ENCODE results near the gene FZD1.

FZD1 gene
- 0.10 to 2.0 reads per million in 2 donors for total RNA-seq

DNA sequence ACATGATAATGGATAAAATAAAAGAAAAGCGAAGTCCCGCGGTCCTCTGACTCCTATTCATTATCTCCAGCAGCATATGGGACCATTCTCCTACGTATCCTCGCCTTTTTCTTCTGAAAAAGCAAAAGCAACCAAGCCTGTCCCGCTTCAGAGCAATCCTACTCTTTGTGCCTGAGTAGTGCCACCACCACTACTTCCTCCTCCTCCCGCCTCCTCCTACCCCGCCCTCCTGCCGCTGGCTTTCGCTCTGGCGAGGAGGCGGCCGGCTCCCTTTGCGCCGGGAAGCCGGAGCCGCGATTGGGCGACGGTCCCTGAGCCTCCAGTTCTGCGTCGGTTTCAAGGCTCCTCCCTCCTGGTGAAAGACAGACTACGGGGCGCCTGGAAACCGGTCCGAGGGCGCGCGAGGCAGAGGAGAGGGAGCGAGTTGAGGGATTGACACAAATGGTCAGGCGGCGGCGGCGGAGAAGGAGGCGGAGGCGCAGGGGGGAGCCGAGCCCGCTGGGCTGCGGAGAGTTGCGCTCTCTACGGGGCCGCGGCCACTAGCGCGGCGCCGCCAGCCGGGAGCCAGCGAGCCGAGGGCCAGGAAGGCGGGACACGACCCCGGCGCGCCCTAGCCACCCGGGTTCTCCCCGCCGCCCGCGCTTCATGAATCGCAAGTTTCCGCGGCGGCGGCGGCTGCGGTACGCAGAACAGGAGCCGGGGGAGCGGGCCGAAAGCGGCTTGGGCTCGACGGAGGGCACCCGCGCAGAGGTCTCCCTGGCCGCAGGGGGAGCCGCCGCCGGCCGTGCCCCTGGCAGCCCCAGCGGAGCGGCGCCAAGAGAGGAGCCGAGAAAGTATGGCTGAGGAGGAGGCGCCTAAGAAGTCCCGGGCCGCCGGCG lies at the start of gene FZD1:
FZD1 (plus strand) TSS at position 388 of the 878 bp plus-strand sequence; CDS start at position 836, 448 bp downstream.
- no peak for DNase-seq

DNA sequence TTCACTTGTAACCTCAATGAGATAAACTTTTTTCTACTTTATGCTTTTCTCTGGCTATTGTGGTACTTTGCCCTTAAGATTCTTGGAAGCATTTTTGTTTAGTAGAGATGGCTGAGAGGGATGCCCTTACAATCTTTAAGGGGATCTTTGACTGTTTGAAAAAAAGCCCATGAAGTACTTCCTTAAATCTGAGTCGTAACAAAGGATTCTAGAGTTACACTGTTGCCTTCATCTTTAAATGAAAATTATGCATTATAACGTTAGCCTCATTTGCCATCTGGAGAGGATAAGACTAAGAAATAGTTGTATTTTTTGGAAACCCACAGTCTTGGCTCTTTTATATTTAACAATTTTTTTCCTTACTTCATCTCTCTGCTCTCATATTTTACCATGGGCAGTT lies 37.8 kb upstream of the FZD1 start:
- DNase-seq = no peak

DNA sequence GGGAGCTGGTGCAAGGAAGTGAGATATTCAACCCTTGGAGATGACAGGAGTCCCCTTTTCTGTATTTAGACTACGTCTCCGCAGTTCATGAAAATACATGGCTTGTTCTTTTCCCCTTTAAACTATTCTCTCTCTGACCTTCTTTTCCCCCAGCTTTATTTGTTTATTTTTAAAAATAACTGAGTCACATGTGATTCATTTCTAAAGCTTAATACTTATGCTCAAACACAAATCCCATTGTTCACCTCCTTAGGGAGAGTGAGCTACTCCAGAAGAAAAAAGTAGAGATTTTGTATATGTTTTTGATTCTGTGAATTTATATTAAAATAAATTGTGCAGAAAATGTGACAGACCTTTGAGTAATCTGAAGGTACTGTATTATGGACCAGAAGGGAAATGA lies 35.9 kb upstream of the FZD1 start:
- no peak for DNase-seq

DNA sequence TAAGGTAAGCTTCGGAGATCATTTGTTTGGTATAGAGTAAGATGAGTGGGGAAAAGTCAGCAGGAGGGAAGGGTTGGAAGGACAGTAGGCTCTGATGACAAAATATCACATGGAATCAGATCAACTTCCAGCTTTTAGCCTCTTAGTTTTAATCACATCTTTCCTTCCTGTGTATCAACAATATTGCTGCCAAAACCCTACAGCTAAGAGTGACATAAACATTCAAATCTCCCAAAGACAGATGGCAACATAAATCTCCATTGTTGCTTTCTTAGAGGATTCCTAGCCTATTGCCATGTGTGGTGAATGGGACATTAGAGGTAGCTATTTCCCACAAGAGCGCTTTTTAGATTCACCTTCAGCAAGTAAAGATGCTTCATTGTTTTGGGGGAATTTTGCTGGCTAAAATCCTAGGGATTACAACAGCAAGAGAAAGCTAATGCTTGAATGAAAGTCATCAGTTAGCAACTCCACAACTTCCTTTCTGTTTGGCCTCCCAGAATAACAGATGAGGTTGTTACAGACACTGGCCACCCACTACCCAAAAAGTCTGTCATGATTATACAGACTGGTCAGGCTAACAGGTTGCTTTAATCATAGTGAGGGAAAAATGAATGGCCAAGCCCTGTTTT lies 35.2 kb upstream of the FZD1 start:
- no peak for DNase-seq

DNA sequence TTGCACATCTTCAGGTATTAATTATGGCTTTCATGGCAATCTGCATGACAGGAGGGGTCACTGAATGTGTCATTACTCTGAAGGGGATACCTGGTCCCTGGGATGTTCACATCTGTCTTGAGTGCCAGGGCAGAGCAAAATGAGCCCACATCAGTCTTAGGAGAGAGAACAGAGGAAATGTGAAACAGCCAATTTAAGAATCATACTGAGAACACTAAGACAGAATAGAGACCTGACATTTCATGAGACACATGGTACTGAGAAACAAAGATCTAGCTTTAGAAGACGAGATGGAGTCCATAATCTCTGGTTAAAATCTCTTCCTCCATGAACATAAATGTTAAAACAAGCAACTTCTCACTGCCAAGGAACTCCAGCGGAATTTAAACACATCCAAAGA lies 34.1 kb upstream of the FZD1 start:
- no peak for DNase-seq

DNA sequence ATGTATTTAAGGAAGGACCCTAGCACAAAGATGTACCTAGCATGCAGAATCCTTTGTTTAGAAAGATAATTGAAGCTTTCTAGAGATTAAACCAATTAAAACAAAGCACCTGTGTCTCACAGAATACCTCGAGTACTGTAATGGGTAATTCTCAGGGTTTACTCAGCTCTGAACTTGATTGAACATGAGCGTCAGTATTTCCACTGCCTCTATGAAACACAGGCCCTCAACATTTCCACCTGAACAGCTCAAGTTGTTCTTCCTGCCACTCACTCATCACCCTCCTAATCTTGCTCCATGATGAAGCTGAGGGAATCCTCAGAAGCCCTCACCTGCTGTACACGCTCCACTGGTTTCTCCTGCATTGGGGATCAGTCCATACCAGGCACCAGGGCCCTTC lies 33.7 kb upstream of the FZD1 start:
- DNase-seq = no peak

DNA sequence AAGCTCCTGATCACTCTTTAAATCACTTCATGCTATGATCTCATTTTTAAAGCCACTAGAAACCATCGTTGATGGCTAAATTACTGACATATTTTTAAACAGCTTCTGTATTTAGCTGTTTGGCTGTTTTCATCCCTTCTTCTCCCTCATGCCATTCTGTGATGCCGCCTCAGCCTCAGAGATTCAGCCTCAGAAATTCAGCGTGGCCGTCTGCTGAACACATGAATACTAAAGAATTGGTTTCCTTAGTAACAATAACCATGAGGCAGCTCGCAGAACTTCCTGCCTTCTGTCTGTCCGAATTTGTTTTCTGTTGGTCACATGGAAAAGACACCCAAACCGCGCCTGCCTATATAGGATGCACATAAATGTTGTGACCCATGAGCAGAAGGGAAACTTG lies 31.0 kb upstream of the FZD1 start:
- DNase-seq = no peak

DNA sequence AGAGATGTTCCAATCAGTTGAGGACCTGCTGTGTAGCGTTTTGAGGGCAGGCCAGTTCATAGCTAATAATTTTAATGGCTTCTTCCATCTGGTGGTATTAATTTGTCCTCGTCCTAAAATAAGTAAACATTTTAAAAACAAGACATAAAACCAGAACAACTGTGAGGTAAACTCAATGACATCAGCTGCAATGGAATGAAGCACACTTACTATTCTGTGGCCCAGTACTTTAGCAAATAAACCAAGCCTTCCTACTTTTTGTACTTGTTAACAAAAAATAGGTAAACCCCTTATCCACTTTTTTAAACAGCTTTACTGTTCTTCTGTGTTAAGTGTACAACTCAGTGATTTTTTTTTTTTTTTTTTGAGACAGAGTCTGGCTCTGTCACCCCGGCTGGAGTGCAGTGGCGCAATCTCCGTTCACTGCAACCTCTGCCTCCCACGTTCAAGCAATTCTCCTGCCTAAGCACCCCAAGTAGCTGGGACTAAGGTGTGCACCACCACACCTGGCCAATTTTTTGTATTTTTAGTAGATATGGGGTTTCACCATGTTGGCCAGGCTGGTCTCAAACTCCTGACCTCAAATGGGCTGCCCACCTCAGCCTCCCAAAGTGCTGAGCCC lies 28.9 kb upstream of the FZD1 start:
- DNase-seq = no peak

DNA sequence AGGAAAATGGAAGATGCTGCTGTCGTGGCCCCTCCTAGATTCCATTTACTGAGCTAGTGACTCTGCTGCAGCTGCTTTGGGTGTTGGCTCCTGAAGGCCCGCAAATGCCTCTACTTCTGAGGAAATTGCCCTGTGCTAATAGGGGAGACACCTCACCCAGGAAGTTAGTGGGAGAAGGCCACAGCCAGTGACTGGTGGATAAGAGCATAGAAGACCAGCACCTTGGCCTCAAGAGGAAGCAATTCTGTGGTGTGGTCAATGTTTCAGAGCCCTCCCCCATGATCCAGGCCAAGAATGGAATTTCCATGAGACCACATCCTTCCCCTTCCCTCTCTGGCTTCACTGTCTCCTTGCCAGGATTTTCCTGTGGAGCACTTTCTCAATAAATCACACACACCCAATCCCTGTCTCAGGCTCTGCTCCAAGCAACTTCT lies 25.0 kb upstream of the FZD1 start:
- no peak for DNase-seq

DNA sequence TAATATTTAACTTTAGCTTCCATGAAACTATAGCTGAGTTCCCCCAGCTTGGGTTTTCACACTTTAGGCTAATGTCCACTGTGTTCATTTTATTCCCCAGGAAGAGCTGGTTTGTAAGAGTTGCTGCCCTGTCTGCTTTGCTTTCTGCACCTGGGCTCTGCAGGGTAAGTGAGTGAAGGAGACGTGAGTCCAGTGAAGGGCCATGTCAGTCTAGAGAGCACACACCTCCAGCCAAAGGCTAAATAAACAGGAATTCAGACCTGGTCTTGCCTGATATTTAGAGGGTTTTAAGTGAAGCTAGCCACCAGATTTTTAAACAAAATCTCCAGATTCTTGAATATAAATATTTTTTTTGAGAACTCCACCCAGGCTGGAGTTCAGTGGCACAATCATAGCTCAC lies 24.5 kb upstream of the FZD1 start:
- DNase-seq = no peak

DNA sequence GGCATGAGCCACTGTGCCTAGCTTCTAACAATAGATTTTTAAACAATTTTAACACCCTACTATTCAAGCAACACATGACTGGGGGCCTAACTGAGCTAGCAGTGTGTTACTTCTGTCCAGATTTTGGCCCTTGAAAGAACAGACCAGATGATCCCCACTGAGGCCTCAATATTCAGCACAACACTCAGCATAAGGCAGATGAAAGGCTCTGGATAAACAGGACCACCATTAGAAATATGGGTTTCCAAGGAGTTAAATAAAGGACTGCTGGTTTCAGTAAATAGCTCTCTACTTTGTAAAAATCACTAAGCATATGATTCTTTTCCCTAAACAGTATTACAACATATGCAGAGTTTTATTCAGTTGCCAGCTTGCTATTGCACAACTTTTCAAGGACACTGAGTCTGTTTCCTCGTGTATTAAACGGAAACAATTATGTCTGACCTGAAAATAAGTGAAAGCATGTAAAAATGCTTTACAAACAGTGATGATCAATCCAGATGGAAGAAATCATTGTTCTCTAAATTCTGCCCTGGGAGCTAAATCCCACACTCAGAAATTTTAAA lies 23.8 kb upstream of the FZD1 start:
- no peak for DNase-seq

DNA sequence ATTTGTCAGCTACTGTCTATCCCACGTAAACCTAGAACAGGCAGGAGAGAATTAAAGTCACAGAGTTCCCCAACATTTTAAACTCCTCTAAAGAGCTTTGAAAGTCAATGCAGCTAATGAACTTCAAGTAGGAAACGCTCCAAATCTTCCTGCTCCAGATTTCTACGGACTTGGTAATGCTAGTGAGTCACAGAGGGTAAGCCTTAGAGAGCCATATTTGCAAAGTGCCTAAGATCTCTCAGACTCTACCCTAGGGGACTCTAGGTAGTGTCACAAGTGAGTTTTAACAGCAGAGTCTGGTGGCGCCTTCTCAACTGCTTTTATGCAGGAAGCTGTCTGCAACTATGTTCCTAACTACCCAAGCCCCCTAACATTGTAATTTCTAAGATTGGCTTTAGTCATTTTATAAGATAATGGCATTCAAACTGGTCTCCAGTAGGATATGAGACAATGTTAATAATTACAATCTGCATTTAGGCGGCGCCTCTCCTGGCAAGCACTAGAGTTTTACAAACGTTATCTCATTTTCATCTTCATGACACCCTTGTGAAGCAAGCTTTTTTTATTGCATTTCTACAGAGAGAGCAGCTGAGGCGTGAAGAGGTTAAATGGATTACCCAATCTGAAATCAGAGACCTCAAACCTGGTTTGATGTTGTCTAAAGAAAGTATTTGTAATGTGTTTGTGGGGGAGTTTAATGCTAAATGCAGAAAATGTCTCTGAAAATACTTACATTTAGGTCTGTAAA lies 22.0 kb upstream of the FZD1 start:
- DNase-seq = no peak

DNA sequence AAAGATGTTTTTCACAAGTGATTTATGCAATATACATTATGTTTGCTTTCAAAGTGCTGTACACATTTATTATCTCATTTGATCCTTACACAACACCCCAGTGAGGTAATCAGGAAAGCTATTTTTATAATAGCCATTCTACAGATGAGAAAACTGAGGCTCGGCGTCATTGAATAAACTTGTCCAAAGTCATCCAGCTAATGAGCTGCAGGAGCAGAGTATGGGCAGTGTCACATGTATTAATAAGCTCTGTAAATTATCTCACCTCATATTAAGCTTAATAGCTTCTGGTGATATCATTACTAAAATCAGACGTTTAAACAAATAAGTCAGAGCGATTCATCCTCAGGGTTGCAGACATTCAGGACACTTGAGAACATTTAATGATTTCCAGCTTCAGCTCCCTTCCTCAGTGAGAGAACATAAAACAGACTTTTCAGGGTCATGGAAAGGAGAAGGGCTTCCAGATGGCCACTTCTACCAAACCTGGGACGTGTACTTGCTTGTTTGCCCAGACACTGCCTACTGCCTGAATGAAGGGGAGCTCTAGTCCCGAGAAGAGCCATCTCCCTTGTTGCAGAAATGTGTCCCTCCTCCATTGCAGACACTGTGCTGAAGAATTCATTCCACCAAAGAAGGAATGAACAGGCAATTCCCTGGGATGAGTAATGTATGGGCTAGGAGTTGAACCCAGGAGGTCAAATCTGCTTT lies 20.5 kb upstream of the FZD1 start:
- DNase-seq = no peak

DNA sequence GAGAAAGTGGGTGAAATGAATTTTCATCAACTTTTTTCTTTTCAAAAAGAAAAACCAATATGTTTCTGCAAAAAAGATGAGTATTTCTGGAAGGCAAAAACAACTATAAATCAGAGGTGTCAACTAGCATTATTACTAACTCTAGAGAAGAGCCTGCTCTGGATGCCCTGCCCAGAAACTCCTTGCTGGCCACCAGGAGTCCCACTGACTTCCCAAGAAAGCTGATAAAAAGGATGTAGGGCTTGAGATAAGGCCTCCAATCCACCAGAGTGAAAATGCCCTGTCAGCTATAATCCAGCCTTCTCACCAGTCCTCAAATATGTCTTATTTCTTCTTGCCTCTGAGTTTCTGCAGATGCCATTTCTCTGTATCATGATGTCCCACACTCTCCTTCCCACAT lies 16.7 kb upstream of the FZD1 start:
- no peak for DNase-seq

DNA sequence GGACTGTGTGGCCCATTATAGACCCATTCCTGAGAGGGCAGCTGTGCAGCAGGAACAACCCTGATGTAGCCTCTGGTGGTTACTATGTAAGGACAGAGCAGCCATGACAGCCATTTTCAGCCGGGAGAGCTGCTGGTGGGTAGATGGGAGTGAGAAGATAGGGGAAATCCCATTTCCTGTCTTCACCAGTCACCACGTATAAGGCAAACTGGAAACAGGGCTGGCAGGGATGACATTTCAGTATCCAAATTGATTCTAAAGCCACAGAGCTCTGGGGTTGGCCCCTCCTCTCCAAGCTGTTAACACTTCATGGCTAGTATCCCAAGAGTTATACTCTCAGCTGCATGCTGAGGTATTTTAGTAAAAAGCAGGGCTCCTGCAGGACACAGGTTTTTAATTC lies 15.2 kb upstream of the FZD1 start:
- DNase-seq = no peak

DNA sequence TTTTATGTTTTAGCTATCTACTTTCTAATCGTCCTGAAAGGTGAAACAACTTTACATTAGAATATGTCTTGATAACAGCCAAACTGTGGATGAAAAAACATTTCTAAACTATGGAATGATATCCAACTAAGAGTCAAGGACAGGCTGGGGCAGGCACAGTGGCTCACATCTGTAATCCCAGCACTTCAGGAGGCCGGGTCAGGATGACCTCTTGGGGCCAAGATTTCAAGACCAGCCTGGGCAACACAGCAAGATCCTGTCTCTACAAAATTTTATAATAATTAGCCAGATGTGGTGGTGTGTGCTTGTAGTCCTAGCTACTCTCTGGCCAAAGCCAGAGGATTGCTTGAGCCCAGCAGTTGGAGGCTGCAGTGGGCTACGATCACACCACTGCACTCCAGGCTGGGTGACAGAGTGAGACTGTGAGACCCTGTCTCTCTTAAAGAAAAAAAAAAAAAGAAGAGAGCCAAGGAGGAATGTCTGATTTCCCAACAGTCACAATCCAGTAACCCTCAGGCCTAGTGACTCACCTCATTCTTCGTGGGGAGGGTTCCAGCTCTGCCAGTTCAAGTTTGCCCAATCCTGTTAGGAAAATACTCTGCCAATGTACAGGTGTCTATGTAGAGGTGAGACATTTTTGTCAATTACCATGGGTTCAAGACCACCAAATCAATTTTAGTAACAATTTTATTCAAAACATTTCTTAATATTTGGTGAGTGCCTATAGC lies 14.6 kb upstream of the FZD1 start:
- no peak for DNase-seq

DNA sequence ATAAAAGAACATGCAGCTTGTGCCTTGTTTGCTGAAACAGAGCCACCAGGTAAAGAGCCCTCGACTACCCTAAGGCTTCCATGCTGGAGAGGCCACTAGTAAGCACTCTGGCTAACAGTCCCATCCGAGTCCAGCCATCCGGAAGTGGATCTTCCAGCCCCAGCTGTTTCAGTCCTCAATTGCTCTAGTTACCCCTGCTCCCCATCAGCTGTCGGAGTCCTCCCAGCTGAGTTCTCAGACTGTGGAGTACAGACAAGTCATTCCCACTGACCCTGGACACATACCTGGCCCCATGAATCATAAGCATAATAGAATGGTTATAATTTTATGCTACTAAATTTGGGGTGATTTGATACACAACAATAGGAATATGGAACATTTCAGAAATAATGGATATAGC lies 13.5 kb upstream of the FZD1 start:
- no peak for DNase-seq

DNA sequence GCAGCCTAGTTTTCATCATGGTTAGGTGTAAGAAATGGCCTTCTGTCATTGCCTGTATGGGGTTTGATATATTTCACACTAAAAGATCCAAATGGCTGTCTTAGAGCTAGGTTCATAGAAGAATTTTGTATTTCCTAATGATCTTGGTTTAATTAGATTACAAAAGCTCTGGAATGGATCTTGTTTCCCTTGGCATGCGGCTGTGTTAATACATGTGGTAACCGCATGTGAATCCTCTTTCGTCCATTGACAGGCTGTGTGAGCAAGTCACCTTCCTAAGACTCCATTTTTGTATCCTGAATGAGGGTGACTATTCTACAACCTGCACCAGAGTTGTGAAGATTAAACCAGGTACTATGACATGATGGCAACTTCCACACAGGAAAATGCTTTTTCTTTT lies 12.4 kb upstream of the FZD1 start:
- no peak for DNase-seq

DNA sequence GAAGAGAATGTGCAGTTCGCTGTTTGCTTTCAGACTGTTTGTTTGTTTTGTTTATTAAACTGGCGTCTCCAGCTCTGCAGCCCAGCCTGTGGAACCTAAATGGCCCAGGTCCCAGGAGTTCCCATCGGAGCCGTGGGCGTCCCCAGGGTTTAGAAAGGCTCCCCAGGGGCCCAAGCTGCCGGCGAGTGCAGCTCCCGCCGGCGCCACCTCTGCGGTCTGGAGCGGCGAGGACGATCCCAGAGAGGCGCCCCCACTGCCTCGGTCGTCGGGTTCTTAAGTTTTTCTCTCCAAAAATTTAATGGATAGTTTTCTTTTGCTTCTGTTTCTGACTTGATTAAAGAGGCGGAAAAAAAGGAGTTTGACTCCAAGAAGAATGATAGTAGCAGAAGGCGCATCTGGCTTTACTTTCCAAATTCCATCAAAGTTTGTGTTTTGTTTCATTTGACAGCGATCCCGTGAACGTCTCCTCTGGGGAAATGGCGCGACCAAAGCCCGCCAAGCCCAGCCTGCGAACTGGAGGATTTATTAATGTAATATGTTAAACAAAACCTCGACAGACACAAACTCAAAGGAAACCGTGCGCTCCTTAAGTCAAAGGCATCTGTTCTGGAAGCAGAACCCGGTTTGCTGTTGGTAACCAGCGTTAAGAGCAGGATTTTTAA lies 718 bp upstream of the FZD1 start:
- DNase-seq = no peak

DNA sequence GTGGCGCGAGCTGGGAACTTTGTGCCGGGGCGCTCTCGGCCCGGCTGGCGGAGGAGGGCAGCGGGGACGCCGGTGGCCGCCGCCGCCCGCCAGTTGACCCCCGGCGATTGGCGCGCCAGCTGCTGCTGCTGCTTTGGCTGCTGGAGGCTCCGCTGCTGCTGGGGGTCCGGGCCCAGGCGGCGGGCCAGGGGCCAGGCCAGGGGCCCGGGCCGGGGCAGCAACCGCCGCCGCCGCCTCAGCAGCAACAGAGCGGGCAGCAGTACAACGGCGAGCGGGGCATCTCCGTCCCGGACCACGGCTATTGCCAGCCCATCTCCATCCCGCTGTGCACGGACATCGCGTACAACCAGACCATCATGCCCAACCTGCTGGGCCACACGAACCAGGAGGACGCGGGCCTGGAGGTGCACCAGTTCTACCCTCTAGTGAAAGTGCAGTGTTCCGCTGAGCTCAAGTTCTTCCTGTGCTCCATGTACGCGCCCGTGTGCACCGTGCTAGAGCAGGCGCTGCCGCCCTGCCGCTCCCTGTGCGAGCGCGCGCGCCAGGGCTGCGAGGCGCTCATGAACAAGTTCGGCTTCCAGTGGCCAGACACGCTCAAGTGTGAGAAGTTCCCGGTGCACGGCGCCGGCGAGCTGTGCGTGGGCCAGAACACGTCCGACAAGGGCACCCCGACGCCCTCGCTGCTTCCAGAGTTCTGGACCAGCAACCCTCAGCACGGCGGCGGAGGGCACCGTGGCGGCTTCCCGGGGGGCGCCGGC lies 870 bp downstream of the FZD1 start:
- no peak for DNase-seq

Data from activated gamma-delta T cell (primary cell).